ENCODE results near the gene AK1. TPM values are rescaled to one million over a fixed set of nuclear protein-coding genes. Genes with fewer than 3 reads are reported as not detected.
A peak's percentile ranks its signal among the peaks of the same experiment; 100 is the strongest.

AK1 gene, protein sequence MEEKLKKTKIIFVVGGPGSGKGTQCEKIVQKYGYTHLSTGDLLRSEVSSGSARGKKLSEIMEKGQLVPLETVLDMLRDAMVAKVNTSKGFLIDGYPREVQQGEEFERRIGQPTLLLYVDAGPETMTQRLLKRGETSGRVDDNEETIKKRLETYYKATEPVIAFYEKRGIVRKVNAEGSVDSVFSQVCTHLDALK
- 100 to 1,000 TPM; 114 to 141 TPM for total RNA-seq
- long read RNA-seq, transcript AK1-203 (7 exons, 2,266 nt): major isoform, 67 of 73 reads
- long read RNA-seq, partial matches to known transcripts: 1 of 73 reads
- long read RNA-seq, other reads (novel, unspliced or antisense): 5 of 73 reads

- ATAC-seq (peak; percentile 81), DNase-seq (peak; percentile 85 to 86)
- intact Hi-C loops (cut with DNase I, micrococcal nuclease): loop anchor here in 1 of 2 donors (10.0 kb wide), 1 partner anchor 83 kb away; no protein-coding TSS in a partner anchor
These were observed at the start of gene AK1 for GRCh38 chr9:127877566-127877998. AK1 (minus strand) TSS chr9:127877675; CDS start chr9:127874617, 3,058 bp downstream.

DNA sequence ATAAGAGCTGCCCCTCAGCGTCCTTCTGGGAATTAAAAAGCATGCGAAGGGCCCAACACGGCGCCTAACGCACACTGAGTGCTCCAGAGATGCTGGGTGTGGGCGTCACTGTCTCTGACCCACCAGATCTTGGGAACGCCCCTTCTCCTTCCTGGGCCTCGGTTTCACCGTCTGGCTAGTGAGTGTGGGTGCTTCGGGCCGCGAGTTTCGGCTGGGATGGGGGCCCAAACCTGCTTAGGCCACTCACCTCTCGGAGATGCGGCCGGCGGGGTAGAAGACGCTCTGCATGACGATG, 49.4 kb upstream of the AK1 start:
- intact Hi-C loops (cut with DNase I, micrococcal nuclease): loop anchor here in 1 of 2 donors (10.0 kb wide), 1 partner anchor 332 kb away; no protein-coding TSS in a partner anchor
- DNase-seq (no peak), ATAC-seq (no peak)

DNA sequence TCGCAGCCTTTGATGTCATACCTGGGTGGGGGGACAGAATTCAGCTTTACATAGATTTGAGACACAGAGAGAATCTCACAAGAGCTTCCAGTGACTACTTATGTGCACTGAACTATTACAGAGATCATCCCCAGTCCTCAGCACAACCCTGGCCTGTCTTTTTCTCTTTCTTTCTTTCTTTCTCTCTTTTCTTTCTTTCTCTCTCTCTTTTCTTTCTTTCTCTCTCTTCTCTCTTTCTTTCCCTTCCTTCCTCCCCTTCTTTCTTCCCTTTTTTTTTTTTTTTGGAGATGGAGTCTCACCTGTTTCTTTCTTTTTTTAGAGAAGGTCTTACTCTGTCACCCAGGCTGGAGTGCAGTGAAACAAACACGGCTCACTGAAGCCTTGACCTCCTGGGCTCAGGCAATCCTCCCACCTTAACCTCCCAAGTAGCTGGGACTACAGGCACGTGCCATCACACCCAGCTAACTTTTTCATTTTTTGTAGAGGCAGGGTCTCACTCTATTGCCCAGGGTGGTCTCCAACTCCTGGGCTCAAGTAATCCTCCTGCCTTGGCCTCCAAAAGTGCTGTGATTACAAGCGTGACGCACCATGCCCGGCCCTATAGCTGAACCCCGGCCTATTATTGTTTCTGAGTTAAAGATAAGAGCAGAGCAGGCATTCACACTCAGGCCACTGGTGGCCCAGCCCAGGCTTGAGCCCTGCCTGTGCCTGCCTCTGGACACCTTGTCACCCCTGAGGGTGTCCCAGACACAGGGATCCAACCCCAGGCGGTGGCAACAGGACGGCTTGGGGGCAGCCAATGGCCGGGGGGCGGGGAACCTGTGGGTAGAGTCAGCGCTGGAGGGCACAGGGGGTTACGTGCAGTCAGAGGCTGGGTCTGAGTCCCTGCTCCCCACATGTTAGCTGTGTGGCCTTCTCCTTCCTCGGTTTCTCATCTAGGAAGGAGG, 48.8 kb upstream of the AK1 start:
- intact Hi-C loops (cut with DNase I, micrococcal nuclease): loop anchor here in 1 of 2 donors (10.0 kb wide), 1 partner anchor 331 kb away; no protein-coding TSS in a partner anchor
- ATAC-seq: no peak
- no peak for DNase-seq

DNA sequence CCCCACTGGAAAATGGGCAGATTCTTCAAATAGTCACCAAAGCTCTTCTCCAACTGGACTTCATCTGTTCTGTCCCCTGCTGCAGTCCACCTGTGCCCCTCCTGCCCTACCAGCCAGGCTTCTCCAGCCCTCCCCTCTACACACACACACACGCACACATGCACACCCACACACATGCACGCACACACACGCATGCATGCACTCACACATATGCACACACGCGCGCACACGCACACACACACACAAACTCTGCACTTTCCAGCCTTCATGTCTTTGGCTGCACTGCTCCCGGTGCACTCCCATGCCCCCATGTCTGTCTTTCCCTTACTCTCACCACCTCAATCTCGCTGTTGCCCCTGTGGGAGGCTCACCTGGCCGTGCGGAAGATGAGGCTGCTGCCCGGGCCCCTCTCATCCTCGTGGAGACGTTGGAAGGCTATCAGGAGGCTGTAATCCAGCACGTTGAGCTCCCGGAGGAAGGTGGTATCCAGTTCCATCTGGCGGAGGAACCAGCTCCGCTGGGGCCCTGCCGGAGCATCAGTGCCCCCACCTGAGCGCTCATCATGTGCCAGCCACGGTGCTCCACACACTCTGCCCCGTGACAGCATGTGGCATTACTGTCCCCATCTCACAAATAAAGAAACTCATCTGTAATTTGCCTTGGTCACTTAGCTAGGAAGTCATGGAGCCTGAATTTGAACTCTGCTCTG, 47.4 kb upstream of the AK1 start:
- ATAC-seq (no peak), DNase-seq (no peak)
- intact Hi-C loops (cut with DNase I, micrococcal nuclease): loop anchor here in 1 of 2 donors (10.0 kb wide), 1 partner anchor 330 kb away; no protein-coding TSS in a partner anchor

DNA sequence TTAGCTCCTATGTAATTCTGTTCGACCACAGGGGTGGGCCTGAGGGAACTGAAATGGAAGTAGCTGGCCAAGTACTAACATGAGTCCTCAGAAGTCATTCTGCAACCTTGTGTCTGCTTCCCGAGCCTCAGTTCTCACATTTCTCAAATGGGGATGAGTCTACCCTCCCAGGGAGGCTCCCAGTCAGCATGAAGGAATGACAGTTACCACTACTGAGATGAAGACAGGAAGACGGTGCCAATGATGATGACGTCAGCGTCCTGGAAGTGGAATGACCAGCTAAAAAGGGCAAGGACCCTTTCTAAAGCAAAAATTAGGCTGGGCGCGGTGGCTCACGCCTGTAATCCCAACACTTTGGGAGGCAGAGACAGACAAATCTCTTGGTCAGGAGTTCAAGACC, 46.3 kb upstream of the AK1 start:
- DNase-seq (no peak), ATAC-seq (no peak)
- intact Hi-C loops (cut with DNase I, micrococcal nuclease): loop anchor here in 1 of 2 donors (10.0 kb wide), 1 partner anchor 329 kb away; no protein-coding TSS in a partner anchor

DNA sequence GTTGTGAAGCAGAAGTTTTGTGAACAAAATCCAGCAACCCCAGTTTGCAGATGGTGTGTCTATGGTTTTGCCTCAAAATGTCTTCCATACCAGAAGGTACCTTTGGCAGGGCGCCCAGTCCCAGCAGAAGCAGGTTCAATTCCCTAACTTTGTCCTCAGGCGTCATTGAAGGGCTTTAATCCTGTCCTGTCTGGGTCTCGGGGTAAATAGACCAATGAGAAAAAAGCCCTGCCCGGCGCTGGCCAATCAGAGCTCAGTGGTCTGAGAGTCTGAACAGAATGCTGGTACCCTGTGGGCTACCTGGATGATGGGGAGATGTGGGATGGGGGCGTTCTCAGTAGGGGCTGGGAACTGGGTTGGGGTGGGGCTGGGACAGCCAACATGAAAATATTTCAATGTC, 45.6 kb upstream of the AK1 start:
- ATAC-seq: no peak
- no peak for DNase-seq
- intact Hi-C loops (cut with DNase I, micrococcal nuclease): loop anchor here in 1 of 2 donors (10.0 kb wide), 1 partner anchor 328 kb away; no protein-coding TSS in a partner anchor

GRCh38 chr9:127921557-127922120, 44.2 kb upstream of the AK1 start:
- DNase-seq (peak in 1 of 2 donors; percentile 78), ATAC-seq (peak; percentile 30)
- intact Hi-C loops (cut with DNase I, micrococcal nuclease): loop anchor here in 1 of 2 donors (10.0 kb wide), 1 partner anchor 327 kb away; no protein-coding TSS in a partner anchor

DNA sequence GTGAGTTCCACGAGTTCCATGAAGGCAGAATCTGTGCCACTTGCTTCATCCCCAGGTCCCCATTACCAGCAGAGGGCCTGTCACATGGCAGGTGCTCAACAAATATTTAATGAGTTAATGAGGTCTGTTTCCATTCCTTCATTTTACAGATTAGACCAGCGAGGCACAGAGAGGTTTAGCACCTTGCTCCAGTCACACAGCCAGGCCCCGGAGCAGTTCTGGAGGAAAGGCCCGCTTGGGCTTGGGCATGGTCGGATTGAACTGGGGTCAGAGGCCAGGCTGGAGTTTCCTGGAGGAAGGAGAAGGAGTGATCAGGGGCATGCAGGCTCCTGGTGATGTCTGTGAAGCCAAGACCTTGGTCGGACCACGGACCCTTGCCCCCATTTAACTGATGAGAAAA, 43.3 kb upstream of the AK1 start:
- no peak for DNase-seq
- intact Hi-C loops (cut with DNase I, micrococcal nuclease): loop anchor here in 1 of 2 donors (10.0 kb wide), 1 partner anchor 326 kb away; no protein-coding TSS in a partner anchor

GRCh38 chr9:127919253-127919815, 41.9 kb upstream of the AK1 start:
- DNase-seq (peak; percentile 67 to 90), ATAC-seq (peak; percentile 61)
- intact Hi-C loops (cut with DNase I, micrococcal nuclease): loop anchor here in 1 of 2 donors (10.0 kb wide), 1 partner anchor 135 kb away; the partner anchor contains the start of gene CDK9

More for the DNA sequence above, 43.3 kb upstream of the AK1 start:
- ATAC-seq: no peak

GRCh38 chr9:127918183-127919107, 41.0 kb upstream of the AK1 start:
- ATAC-seq (no peak), DNase-seq (no peak)
- intact Hi-C loops (cut with DNase I, micrococcal nuclease): loop anchor here in 1 of 2 donors (10.0 kb wide), 1 partner anchor 134 kb away; the partner anchor contains the start of gene CDK9

- DNase-seq (no peak), ATAC-seq (no peak)
- intact Hi-C loops (cut with DNase I, micrococcal nuclease): loop anchor here in 1 of 2 donors (10.0 kb wide), 1 partner anchor 133 kb away; the partner anchor contains the start of gene CDK9
These were observed 40.1 kb upstream of the AK1 start for GRCh38 chr9:127917603-127918002.

- intact Hi-C loops (cut with DNase I, micrococcal nuclease): loop anchor here in 1 of 2 donors (10.0 kb wide), 1 partner anchor 132 kb away; the partner anchor contains the start of gene CDK9
- peak; percentile 92 to 95 for DNase-seq
- peak; percentile 71 for ATAC-seq
These were observed 39.5 kb upstream of the AK1 start, which contains the start of gene ST6GALNAC4 for GRCh38 chr9:127916720-127917581. ST6GALNAC4 (minus strand) TSS chr9:127917041; CDS start chr9:127916419, 622 bp downstream.

GRCh38 chr9:127915801-127916719, 38.6 kb upstream of the AK1 start:
- ATAC-seq (no peak), DNase-seq (no peak)
- intact Hi-C loops (cut with DNase I, micrococcal nuclease): loop anchor here in 1 of 2 donors (10.0 kb wide), 1 partner anchor 131 kb away; the partner anchor contains the start of gene CDK9

DNA sequence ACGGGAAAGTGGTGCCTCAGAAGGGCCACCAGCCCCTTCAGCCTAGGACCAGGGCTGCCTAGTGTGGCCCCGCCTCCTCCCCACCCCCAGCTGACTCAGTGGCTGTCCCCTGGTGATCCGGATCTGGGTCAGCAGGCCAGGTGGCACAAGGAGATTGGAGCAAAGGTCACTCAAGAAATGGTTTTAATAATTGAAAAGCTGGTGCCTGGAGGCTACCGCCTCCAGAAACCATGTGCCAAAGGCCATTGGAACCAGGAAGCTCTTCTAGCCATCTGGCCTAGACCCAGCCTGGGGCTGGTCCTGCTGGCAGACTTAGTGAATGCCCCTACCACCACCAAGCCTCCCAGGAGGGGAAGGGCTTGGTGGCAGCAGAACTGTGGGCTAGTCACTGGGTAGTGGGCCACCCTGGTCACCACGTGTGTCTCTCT, 37.9 kb upstream of the AK1 start:
- DNase-seq: peak; percentile 63 to 70
- intact Hi-C loops (cut with DNase I, micrococcal nuclease): loop anchor here in 1 of 2 donors (10.0 kb wide), 1 partner anchor 131 kb away; the partner anchor contains the start of gene CDK9
- peak; percentile 12 for ATAC-seq

Measured in left colon (tissue), 2 donors.